HG03469 (cell line): ENCODE measurements around the gene ZMAT5.

ENCODE experiments used
- ATAC-seq: cut with Tn5 transposase; IDR thresholded peaks from one replicate; pipeline ENCODE4 v1.9.1; 2021; ENCODE audit warnings: mild to moderate bottlenecking, moderate library complexity, moderate number of reproducible peaks; ENCODE audit not compliant: unreplicated experiment

ZMAT5 gene

GRCh38 chr22:29713156-29713727, 53.6 kb downstream of the ZMAT5 start:
- ATAC-seq = no peak

GRCh38 chr22:29712119-29712518, 54.7 kb downstream of the ZMAT5 start:
- ATAC-seq = no peak

- no peak for ATAC-seq
Observed at GRCh38 chr22:29710922-29711593, 55.7 kb downstream of the ZMAT5 start.

- ATAC-seq = no peak
Observed at GRCh38 chr22:29710193-29710592, 56.6 kb downstream of the ZMAT5 start.

GRCh38 chr22:29707471-29707870, 59.3 kb downstream of the ZMAT5 start:
- ATAC-seq = no peak

- ATAC-seq = no peak
Observed at GRCh38 chr22:29707010-29707409, 59.8 kb downstream of the ZMAT5 start.

GRCh38 chr22:29706486-29706885, 60.3 kb downstream of the ZMAT5 start:
- ATAC-seq = no peak

- no peak for ATAC-seq
Observed at GRCh38 chr22:29705651-29706050, 61.2 kb downstream of the ZMAT5 start.

- ATAC-seq = no peak
Observed at GRCh38 chr22:29704528-29705285, 62.1 kb downstream of the ZMAT5 start.

- ATAC-seq = no peak
Observed at GRCh38 chr22:29703569-29704195, 63.1 kb downstream of the ZMAT5 start.

- ATAC-seq = no peak
Observed at GRCh38 chr22:29702931-29703501, 63.8 kb downstream of the ZMAT5 start.

- ATAC-seq = no peak
Observed at GRCh38 chr22:29702000-29702930, 64.5 kb downstream of the ZMAT5 start.

- no peak for ATAC-seq
Observed at GRCh38 chr22:29701155-29701999, 65.4 kb downstream of the ZMAT5 start.

GRCh38 chr22:29700900-29701154, 66.0 kb downstream of the ZMAT5 start:
- ATAC-seq = no peak

- no peak for ATAC-seq
Observed at GRCh38 chr22:29700206-29700899, 66.5 kb downstream of the ZMAT5 start.

- ATAC-seq = no peak
Observed at GRCh38 chr22:29697853-29698598, 68.8 kb downstream of the ZMAT5 start.

GRCh38 chr22:29695129-29695926, 71.5 kb downstream of the ZMAT5 start:
- no peak for ATAC-seq
